Omental fat pad (tissue), 4 donors: Measurements from ENCODE around the gene KCTD8. TPM values are rescaled to one million over a fixed set of nuclear protein-coding genes. Genes with fewer than 3 reads are reported as not detected.

ENCODE experiments used
- ATAC-seq: fragments of 150-250 bp; one replicate; pipeline ENCODE4 v1.9.1; 2016; ENCODE audit warnings: mild to moderate bottlenecking, moderate library complexity; ENCODE audit not compliant: low FRiP score
- DNase-seq: peaks from one replicate; pipeline ENCODE4 v3.0.0-alpha.2; 2019; ENCODE audit warnings: low spot score
- CTCF ChIP-seq, 3 donors: fragments of 450-650 bp; IDR thresholded peaks; one replicate each; pipeline ENCODE4 v1.5.1; 2016 to 2017; ENCODE audit warnings: antibody characterized with exemption in 3 of 3, mild to moderate bottlenecking in 3 of 3, moderate library complexity in 2 of 3
- total RNA-seq, 4 donors: library from RNA; depleted of rRNA; stranded (reverse); fragments of >200 nt; gene quantifications; one replicate each; pipeline ENCODE4 v1.1.0, GENCODE V29; 2016

Gene KCTD8
- 10 to 100 TPM in 1 of 4 donors, 1 to 10 TPM in 3; 1.3 to 14.3 (median 4.8) TPM for total RNA-seq

GRCh38 chr4:44448521-44449461 lies at the start of gene KCTD8:
KCTD8 (minus strand) TSS chr4:44448809.
- peak; percentile 53 for DNase-seq
- TF ChIP-seq CTCF (IDR thresholded peaks at IDR 0.05), result no peak
- peak; percentile 84 for ATAC-seq

- ATAC-seq, result no peak
- no peak for TF ChIP-seq CTCF (IDR thresholded peaks at IDR 0.05)
- no peak for DNase-seq
Measured at GRCh38 chr4:44494810-44495701, 46.4 kb upstream of the KCTD8 start.

GRCh38 chr4:44493924-44494323 lies 45.3 kb upstream of the KCTD8 start:
- TF ChIP-seq CTCF (IDR thresholded peaks at IDR 0.05), result no peak
- no peak for DNase-seq
- ATAC-seq, result no peak

- no peak for TF ChIP-seq CTCF (IDR thresholded peaks at IDR 0.05)
- ATAC-seq, result no peak
- no peak for DNase-seq
Measured at GRCh38 chr4:44487341-44487740, 38.7 kb upstream of the KCTD8 start.

- no peak for TF ChIP-seq CTCF (IDR thresholded peaks at IDR 0.05)
- ATAC-seq, result no peak
- DNase-seq, result no peak
Measured at GRCh38 chr4:44479731-44480130, 31.1 kb upstream of the KCTD8 start.

- ATAC-seq (peak; percentile 57), DNase-seq (no peak)
- no peak for TF ChIP-seq CTCF (IDR thresholded peaks at IDR 0.05)
Measured at GRCh38 chr4:44462259-44462658, 13.7 kb upstream of the KCTD8 start.
